GM12891 (cell line): ENCODE data around the gene TTC29.

Source experiments
- POLR2A ChIP-seq: IDR thresholded peaks from 2 replicates; pipeline ENCODE4 v1.6.1; 2011; ENCODE audit warnings: low read depth, low read length, control low read depth
- POLR2AphosphoS5 ChIP-seq: IDR thresholded peaks from 2 replicates; pipeline ENCODE4 v1.6.1; 2011; ENCODE audit warnings: low read depth, low read length, control low read depth

GRCh38 chr4:146949559-146949958, 3.9 kb upstream of the TTC29 start:
- no peak for TF ChIP-seq POLR2A
- TF ChIP-seq POLR2AphosphoS5, result no peak
